OCI-LY1 (cell line): ENCODE results near the gene ARID3A.

Experiments
- H2AFZ ChIP-seq: fragments of 200-600 bp; sonication (generic), shearing (Covaris generic); 2 replicates; pipeline ENCODE4 v1.6.0; 2014; ENCODE audit warnings: antibody characterized with exemption, mild to moderate bottlenecking, low read length
- H3F3A ChIP-seq: fragments of 200-600 bp; sonication (generic), shearing (Covaris generic); 2 replicates; pipeline ENCODE4 v1.6.0; 2014; ENCODE audit warnings: mild to moderate bottlenecking, antibody characterized with exemption, low read length, moderate library complexity; ENCODE audit not compliant: insufficient read depth
- H3K27ac ChIP-seq: fragments of 200-600 bp; sonication (generic); 2 replicates; pipeline ENCODE4 v1.5.1; 2014; ENCODE audit warnings: low read length, mixed run types, mild to moderate bottlenecking, low read depth; ENCODE audit not compliant: poor library complexity, severe bottlenecking
- H3K27me3 ChIP-seq: fragments of 200-600 bp; sonication (generic); 2 replicates; pipeline ENCODE4 v1.6.0; 2014; ENCODE audit warnings: antibody characterized with exemption, mild to moderate bottlenecking, low read length, moderate library complexity; ENCODE audit not compliant: insufficient read depth
- H3K36me3 ChIP-seq: fragments of 200-600 bp; sonication (generic); 2 replicates; pipeline ENCODE4 v1.6.1; 2014; ENCODE audit warnings: mild to moderate bottlenecking, antibody characterized with exemption, low read length, moderate library complexity, mixed read lengths; ENCODE audit not compliant: insufficient read depth
- H3K4me1 ChIP-seq: fragments of 200-600 bp; sonication (generic); 2 replicates; pipeline ENCODE4 v1.5.1; 2014; ENCODE audit warnings: mild to moderate bottlenecking, low read length, moderate library complexity; ENCODE audit not compliant: insufficient read depth, severe bottlenecking
- H3K4me2 ChIP-seq: fragments of 200-600 bp; sonication (generic), shearing (Covaris generic); 2 replicates; pipeline ENCODE4 v1.6.1; 2014; ENCODE audit warnings: low read length
- H3K4me3 ChIP-seq: fragments of 200-600 bp; sonication (generic); 2 replicates; pipeline ENCODE4 v1.5.1; 2014; ENCODE audit warnings: low read length, low read depth, mild to moderate bottlenecking, mixed read lengths; ENCODE audit not compliant: poor library complexity, severe bottlenecking
- H3K79me2 ChIP-seq: fragments of 200-600 bp; shearing (Covaris generic); 2 replicates; pipeline ENCODE4 v1.6.1; 2016; ENCODE audit warnings: mixed run types, low read length, mixed read lengths; ENCODE audit not compliant: insufficient read depth
- H3K9ac ChIP-seq: fragments of 200-600 bp; sonication (generic), shearing (Covaris generic); 2 replicates; pipeline ENCODE4 v1.6.1; 2014; ENCODE audit warnings: mild to moderate bottlenecking, low read length, mixed read lengths
- H3K9me2 ChIP-seq: fragments of 200-600 bp; sonication (generic), shearing (Covaris generic); 2 replicates; pipeline ENCODE4 v1.6.1; 2014; ENCODE audit warnings: low read depth, mild to moderate bottlenecking, low read length, mixed read lengths
- H3K9me3 ChIP-seq: fragments of 200-600 bp; shearing (Covaris generic); 2 replicates; pipeline ENCODE4 v1.6.1; 2014; ENCODE audit warnings: low read length, mixed read lengths
- H4K20me1 ChIP-seq: fragments of 200-600 bp; sonication (generic), shearing (Covaris generic); 2 replicates; pipeline ENCODE4 v1.6.0; 2016; ENCODE audit warnings: mild to moderate bottlenecking, low read length; ENCODE audit not compliant: insufficient read depth
- CTCF ChIP-seq: fragments of 200-600 bp; sonication (generic), shearing (Covaris generic); IDR thresholded peaks from 2 replicates; pipeline ENCODE4 v1.5.1; 2017; ENCODE audit warnings: mild to moderate bottlenecking, antibody characterized with exemption, low read length, moderate library complexity, mixed read lengths
- EZH2 ChIP-seq: fragments of 200-600 bp; sonication (generic), shearing (Covaris generic); IDR thresholded peaks from 2 replicates; pipeline ENCODE4 v1.8.0; 2017; ENCODE audit warnings: borderline replicate concordance, mixed run types, mild to moderate bottlenecking, antibody characterized with exemption, low read length, moderate library complexity, mixed read lengths

ARID3A gene

DNA sequence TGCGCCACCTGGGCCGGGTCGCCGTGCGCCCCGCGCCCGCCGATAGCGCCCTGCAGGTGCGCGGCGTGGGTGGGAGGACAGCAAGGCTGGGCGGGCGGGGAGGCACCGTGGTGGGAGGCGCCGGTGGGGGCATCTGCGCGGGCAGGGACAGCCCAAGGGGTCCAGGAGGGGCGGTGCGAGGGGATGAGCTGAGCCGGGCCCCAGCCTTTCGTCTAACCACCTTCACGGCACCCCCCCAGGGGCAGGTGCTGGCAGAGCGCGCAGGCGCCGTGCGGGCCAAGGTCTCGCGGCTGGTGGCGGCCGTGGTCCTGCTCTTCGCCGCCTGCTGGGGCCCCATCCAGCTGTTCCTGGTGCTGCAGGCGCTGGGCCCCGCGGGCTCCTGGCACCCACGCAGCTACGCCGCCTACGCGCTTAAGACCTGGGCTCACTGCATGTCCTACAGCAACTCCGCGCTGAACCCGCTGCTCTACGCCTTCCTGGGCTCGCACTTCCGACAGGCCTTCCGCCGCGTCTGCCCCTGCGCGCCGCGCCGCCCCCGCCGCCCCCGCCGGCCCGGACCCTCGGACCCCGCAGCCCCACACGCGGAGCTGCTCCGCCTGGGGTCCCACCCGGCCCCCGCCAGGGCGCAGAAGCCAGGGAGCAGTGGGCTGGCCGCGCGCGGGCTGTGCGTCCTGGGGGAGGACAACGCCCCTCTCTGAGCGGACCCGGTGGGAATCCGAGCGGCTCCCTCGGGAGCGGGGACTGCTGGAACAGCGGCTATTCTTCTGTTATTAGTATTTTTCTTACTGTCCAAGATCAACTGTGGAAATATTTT, 5.6 kb upstream of the ARID3A start:
- Histone ChIP-seq H3K27ac (no peak overlapping the region), H3K79me2 (no peaks in the 10 kb centered on the region), H3K4me2 (peak overlapping the region; percentile 41), H3K36me3 (no peaks in the 10 kb centered on the region), H3K9me3 (no peaks in the 10 kb centered on the region), H3K27me3 (peaks cover 13% of the 10 kb centered on the region; the same call in 1 of the 2 replicates), H3F3A (no peaks in the 10 kb centered on the region), H3K9ac (no peak overlapping the region; the same call in 1 of the 2 replicates), H3K9me2 (no peaks in the 10 kb centered on the region), H3K4me3 (peak overlapping the region; percentile 44), H2AFZ (no peak overlapping the region), H4K20me1 (no peaks in the 10 kb centered on the region), H3K4me1 (peaks cover 43% of the 10 kb centered on the region)
- TF ChIP-seq EZH2, result no peak

GRCh38 chr19:924553-925086, 1.2 kb upstream of the ARID3A start:
- peak overlapping the region; percentile 64 for H3K4me3 ChIP-seq
- H3K4me2 ChIP-seq, result peak overlapping the region; percentile 79
- H3F3A ChIP-seq, result no peaks in the 10 kb centered on the region
- no peaks in the 10 kb centered on the region for H3K9me2 ChIP-seq
- no peaks in the 10 kb centered on the region for H3K79me2 ChIP-seq
- H3K36me3 ChIP-seq, result no peaks in the 10 kb centered on the region
- H2AFZ ChIP-seq, result no peak overlapping the region
- no peaks in the 10 kb centered on the region; the same call in none of the 2 replicates for H3K27me3 ChIP-seq
- H3K27ac ChIP-seq, result no peak overlapping the region
- H3K9ac ChIP-seq, result peak overlapping the region; percentile 52
- H4K20me1 ChIP-seq, result no peaks in the 10 kb centered on the region
- TF ChIP-seq EZH2 (no peak), CTCF (no peak)
- peaks cover 32% of the 10 kb centered on the region for H3K4me1 ChIP-seq
- no peaks in the 10 kb centered on the region for H3K9me3 ChIP-seq

DNA sequence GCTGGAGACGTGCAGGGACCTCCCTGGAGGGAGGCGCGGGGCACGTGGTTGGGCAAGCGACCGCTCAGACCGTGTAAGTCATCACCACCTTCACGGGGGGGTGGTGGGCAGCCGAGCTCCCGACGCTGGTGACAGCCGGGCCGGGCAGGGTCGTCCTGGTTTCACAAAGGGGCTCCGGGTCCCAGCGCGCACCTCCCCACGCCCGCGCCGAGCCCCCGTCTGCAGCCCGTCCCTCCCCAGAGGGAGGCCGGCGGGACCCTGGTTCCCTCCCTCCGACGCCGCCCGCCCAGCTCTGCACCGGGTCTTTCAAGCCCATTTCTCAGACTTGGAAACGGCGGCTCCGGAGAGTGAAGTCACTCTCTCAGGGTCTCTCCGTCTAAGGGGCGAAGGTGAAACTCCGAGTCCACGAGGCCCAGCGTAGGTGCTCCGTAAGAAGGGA, 729 bp upstream of the ARID3A start:
- Histone ChIP-seq H4K20me1 (no peaks in the 10 kb centered on the region), H3K27ac (peak overlapping the region; percentile 19), H3K4me3 (peak overlapping the region; percentile 64), H3K79me2 (no peaks in the 10 kb centered on the region), H3K9me3 (no peaks in the 10 kb centered on the region), H3K4me2 (peak overlapping the region; percentile 79), H3F3A (no peaks in the 10 kb centered on the region), H2AFZ (no peak overlapping the region), H3K36me3 (no peaks in the 10 kb centered on the region), H3K9ac (peak overlapping the region; percentile 52), H3K4me1 (peaks cover 29% of the 10 kb centered on the region), H3K27me3 (no peaks in the 10 kb centered on the region; the same call in none of the 2 replicates), H3K9me2 (no peaks in the 10 kb centered on the region)
- TF ChIP-seq CTCF (no peak), EZH2 (no peak)
